ENCODE data around the gene TUBB3.
"Not testable (repeated sequence)": the region's sequence is repeated elsewhere in the genome, so short reads cannot be mapped to it uniquely, and the experiment has no call there.

TUBB3 gene

DNA sequence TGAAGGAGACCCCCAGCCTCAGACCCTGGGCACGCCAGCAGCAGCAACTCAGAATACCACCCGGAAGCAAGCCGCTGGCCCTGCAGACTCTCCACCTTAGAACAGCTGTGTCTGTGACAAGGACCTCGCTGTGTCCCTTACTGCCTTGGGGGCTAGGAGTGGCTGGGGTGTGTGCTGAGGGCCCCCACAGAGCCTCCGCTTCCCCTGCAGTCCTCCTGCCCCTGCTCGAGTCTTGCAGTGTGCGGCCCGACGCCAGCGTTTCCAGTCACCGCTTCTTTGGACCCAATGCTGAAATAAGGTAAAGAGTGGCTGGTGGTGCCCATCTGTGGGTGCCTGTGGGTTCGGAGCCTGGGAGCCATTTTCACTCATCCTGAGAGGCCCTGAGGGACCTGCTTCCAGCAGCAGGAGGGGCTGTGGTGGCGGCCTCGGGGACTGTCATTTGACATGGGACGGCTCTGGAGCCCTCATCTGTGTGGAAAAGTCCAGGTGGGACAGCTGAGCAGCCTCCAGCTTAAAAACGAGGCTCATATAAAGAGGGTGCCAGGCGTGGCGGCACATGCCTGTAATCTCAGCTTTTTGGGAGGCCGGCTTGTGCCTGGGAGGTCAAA is 19.1 kb upstream of the TUBB3 start:
- DNase-seq: peak; percentile 15

DNA sequence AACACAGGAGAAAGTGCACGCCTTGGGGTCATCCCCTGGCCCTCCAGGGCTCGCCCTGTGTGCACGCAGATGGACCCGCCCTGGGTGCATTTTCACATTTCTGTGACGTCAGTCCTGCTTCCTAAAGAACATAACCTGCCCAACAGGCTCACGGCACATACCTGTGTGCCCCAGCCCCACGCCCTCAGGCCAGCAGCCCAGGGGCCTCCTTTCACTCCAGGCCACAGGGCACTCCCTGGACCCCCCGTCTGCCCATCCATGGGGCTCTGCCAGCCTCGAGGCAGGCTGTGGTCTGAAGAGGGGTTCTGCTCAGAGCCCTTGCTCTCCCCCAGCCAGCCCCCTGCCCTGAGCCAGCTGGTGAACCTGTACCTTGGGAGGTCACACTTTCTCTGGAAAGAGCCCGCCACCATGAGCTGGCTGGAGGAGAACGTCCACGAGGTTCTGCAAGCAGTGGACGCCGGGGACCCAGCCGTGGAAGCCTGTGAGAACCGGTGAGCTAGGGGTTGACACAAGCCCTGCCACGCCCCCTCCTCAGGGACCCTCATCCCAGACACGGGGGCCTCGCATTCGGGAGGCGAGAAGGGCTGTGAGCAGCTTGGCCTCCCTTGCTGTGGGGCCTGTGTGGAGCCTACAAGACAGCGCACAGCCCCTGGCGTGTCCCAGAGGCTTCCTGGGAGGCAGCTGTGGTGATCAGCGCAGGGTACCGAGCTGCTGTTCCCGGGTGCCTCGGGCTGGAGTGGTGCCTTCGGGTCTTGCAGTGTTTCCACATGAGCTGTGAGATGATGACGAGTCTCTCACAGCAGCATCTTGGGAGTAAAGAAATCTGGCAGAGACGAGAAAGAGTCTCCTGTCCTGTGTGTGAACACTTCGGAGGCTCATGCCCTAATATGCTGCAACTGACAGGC is 18.3 kb upstream of the TUBB3 start:
- DNase-seq: no peak

DNA sequence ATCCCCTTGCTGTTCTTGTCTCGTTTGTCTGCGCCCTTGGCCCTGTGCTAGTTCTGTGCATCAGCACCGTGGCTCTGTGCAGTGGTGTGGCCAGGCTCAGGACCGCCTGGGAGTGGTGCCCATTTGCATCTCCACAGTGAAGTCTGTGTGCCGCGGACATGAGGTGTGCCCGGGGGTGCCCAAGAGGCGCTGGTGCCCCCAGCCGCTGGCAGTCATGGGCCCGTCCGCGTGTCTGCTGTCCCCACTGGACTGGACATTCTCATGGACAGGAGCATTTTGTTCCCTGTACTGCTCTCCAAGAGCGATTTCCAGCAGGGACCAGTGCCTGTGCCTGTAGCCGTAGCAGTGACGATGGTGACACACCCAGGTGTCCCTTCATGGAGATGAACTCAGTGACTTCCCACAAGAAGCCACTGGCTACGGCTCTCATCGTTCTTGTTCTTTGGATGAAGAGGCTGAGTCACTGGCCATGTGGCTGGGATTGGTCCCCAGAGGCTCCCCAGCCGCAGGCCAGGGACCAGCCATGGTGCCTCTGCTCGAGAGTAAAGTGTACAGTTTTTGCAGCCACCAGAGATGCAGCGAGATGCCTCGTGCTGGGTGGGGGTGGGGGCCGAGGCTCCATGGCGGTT is 17.5 kb upstream of the TUBB3 start:
- DNase-seq: peak; percentile 12

DNA sequence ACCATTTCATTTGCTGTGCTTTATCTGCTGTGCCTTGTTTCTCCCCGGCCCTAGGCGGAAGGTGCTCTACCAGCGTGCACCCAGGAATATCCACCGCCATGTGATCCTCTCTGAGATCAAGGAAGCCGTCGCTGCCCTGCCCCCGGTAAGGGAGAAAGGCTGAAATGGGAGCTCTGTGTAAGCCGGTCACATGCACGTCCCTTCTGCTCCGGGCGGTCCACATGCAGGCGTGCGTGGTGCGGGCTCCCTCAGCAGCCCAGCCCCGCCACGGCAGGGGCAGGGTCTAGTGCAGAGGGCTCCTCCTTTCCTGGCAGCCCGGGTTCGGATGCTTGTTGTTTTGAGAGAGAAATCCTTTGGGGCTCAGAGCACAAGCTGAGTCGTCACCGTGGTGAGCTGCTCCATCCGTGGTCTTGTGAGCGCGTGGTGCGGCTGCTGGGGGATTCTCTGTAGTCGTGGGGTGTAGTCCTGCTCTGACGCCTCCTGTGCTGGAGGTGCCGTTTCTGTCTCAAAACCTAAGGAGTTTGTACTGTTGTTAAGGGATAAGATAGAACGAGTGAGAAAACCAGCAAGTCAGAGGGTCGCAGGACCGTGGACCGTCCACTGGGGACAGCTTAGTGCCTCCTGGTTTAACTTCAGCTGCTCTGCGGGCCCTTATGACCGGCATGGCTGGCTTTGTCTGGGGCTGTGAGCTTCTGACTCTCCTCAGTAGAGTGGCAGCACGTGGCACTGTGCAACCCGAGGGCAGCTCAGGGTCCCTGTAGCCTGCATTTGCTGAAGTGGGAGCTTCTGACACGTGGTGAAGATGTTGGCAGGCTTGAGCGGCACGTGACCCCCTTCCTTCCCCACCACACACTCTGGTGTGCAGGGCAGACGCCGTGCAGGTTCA is 16.8 kb upstream of the TUBB3 start:
- DNase-seq: peak; percentile 13

DNA sequence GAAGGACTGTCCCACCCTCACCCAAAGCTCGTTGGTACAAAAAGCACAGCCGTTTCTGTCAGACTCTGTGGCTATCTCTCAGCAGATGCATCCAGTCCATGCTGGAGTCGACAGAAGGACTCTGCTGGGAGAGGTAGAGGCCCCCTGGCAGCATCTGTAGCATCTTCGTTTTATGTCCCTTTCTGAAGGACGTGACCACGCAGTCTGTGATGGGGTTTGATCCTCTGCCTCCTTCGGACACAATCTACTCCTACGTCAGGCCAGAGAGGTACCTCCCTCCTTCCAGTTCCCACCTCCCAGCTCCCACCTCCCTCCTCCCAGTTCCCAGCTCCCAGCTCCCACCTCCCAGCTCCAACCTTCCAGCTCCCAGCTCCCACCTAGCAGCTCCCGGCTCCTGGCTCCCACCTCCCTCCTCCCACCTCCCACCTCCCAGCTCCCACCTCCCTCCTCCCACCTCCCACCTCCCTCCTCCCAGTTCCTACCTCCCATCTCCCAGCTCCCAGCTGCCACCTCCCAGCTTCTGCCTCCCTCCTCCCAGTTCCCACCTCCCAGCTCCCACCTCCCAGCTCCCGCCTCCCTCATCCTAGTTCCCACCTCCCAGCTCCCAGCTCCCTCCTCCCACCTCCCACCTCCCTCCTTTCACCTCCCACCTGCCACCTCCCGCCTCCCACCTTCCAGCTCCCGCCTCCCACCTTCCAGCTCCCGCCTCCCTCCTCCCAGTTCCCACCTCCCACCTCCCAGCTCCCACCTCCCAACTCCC is 15.9 kb upstream of the TUBB3 start:
- peak; percentile 16 for DNase-seq

DNA sequence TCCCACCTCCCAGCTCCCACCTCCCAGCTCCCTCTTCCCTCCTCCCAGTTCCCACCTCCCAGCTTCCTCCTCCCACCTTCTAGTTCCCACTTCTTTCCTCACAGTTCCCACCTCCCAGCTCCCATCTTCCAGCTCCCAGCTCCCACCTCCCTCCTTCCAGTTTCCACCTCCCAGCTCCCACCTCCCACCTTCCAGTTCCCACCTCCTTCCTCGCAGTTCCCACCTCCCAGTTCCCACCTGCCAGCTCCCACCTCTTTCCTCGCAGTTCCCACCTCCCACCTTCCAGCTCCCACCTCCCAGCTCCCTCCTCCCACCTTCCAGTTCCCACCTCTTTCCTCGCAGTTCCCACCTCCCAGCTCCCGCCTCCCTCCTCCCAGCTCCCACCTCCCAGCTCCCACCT is 14.9 kb upstream of the TUBB3 start:
- peak; percentile 11 for DNase-seq

DNA sequence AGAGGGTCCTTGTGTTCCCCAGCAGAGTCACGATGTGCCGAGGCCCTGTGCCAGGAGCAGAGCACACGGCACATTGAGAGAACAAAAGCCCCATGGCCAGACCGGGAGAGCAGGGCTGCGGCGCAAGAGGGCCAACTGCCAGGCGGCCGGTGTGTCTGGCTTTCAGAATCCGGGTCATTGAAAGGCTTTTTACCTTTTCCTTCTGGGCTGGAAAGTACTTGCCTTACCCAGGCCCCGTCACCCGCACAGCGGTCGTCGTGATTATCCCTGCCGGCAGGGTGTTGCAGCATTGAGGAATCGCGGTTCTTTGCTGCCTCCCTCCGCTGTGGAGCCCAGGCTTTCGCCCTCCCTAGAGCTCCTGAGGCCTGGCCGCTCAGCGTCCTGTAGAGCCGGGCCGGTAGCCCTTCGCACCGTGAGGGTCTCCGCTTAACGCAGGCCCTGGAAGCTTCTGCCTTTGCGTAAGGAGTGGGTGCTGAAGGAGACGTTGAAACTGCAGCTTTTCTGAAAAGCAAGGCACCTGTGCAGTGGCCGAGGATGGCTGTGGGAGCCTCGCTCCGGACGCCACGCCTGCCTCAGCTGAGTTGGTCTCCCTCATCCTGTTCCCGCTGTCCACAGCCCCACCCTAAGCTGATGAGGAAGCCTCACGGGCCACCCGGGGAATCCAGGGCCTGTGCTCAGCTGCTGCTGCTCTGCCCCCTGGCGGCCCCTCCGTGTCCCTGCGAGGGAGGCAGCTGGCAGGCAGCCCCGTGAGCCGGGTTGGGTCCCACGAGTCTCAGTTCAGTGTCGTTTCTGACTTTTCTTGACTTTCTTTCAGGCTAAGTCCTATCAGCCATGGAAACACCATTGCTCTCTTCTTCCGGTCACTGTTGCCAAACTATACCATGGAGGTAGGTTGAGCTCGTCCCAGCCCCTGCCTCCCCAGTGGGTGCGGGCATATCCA is 13.1 kb upstream of the TUBB3 start:
- DNase-seq: peak; percentile 76

DNA sequence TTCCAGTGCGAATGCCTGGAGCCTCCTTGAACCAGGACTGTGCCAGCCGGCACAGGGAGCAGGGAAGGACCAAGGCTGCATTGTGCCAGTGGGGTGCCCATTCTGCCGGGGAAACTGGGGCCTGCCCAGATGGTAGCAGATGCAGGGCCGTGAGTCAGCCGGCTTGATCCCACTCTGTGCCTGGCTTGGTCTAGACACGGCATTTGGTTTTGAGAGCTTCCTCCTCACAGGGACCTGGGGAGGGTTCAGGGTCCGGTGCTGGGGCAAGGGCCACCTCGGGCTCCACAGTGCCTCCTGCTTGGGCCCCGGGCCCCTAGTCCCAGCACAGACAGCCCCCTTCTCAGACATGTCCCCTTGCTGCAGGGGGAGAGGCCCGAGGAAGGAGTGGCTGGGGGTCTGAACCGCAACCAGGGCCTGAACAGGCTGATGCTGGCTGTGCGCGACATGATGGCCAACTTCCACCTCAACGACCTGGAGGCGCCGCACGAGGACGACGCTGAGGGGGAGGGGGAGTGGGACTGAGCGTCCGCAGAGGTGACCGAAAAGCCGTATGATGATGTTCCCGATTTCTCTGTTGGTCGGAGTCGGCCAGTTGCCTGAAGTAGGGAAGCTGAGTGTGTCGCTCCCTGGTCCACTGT is 12.3 kb upstream of the TUBB3 start:
- no peak for DNase-seq

DNA sequence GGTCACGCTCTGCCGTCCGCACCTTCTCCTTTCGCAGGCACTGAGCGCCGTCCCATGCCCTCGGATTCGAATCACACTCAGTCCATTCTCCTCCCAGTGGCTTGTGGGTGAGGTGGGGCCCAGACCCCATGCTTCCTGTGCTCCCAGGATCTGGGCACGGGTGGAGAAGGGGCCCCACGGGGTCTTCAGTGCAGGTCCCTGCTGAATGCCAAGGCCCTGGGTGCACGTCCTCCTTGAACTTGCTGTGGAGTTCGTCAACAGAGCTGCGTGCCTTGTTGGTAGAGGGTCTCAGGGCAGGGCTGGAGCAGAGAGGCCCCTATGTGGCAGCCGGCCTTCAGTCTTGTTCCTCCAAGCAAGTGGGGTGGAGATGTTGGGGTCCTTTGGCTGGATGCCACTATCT is 11.8 kb upstream of the TUBB3 start:
- peak; percentile 22 for DNase-seq

DNA sequence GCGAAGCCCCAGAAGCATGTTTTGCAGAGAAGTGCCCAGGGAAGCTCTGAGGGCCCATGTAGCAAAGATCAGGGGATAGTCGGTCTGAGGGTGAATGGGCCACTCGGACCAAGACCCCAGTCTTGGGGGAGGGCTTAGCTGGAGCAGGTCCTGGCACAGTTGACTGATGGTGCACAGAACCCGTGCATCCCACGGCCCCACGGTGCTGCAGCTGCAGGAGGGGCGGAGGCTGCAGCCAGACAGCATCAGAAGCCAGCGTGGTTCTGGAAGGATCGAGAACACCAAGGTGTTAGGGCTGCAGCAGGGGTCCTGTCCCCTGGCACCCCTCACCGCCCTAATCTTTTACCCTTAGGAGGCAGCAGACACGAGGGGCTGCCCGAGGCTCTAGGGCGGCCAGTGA is 11.0 kb upstream of the TUBB3 start:
- peak; percentile 19 for DNase-seq

DNA sequence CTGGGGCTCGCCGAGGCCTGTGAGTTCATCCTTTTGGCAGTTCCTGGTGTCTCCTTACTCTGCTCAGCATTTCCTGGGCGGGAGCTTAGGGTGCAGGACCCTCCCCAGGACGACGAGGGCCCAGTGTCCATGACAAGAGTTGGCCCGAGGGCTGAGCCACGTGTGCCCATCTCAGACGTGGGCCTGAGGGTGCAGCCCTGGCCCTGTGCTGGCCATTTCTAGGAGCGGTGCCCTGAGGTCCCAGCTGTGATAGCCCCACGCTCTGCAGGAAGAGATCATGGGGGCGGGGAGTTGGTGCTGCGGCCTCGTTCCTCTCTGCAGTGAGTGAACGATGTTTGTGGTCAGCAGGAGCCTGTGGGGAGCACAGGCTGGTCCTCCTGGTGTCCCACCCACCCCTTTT is 10.5 kb upstream of the TUBB3 start:
- DNase-seq: no peak

DNA sequence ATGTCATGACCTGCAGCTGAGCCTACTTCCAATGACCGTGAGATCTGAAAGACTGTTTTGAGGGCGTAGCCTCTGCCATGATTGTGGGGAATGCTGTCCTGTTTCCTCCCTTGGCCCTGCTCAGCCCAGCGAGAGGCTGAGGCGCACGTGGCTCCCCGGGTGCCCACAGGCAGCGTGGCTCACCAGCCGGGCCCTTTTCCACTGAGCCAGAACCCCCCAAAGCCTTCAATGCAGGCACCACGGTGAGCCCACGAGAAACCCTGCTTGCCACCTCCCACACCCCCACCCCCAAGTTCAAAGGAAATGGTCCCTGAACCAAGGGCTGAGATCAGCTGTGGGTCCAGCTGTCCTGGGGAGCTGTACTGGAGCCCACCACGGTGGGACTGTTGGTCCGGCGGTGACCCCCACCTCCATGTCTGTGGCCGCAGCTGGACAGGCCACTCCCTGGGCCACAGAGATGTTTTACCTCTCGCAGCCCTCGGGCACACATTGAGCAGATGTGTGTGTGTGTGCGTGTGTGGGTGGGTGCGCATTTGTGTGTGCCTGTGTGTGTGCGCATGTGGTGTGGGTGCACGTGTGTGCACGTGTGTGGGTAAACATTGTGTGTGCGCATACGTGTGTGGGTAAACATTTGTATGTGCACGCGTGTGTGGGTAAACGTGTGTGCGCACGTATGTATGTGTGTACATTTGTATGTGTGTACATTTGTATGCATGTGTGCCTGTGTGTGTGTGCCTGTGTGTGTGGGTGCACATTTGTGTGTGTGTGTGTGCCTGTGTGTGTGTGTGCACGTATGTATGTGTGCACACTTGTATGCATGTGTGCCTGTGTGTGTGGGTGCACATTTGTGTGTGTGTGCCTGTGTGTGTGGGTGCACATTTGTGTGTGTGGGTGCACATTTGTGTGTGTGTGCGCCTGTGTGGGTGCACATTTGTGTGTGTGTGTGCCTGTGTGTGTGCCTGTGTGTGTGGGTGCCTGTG is 9.4 kb upstream of the TUBB3 start:
- DNase-seq: no peak

DNA sequence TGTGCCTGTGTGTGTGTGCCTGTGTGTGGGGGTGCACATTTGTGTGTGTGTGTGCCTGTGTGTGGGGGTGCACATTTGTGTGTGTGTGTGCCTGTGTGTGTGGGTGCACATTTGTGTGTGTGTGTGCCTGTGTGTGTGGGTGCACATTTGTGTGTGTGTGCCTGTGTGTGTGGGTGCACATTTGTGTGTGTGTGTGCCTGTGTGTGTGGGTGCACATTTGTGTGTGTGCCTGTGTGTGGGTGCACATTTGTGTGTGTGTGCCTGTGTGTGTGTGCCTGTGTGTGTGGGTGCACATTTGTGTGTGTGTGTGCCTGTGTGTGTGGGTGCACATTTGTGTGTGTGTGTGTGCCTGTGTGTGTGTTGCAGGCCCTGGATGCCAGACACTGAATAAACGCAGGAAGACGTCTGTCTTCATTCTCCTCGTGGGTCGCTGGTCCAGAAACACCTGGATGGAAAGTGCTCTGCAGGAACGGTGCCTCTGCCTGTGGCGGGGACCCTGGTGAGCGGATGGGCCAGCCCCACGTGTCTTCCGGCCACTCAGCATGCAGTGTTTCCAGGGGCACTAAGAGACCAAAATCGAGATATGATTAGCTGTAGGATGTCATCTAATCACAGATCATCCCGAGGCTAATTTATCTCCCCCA is 8.4 kb upstream of the TUBB3 start:
- not testable (repeated sequence) for DNase-seq

DNA sequence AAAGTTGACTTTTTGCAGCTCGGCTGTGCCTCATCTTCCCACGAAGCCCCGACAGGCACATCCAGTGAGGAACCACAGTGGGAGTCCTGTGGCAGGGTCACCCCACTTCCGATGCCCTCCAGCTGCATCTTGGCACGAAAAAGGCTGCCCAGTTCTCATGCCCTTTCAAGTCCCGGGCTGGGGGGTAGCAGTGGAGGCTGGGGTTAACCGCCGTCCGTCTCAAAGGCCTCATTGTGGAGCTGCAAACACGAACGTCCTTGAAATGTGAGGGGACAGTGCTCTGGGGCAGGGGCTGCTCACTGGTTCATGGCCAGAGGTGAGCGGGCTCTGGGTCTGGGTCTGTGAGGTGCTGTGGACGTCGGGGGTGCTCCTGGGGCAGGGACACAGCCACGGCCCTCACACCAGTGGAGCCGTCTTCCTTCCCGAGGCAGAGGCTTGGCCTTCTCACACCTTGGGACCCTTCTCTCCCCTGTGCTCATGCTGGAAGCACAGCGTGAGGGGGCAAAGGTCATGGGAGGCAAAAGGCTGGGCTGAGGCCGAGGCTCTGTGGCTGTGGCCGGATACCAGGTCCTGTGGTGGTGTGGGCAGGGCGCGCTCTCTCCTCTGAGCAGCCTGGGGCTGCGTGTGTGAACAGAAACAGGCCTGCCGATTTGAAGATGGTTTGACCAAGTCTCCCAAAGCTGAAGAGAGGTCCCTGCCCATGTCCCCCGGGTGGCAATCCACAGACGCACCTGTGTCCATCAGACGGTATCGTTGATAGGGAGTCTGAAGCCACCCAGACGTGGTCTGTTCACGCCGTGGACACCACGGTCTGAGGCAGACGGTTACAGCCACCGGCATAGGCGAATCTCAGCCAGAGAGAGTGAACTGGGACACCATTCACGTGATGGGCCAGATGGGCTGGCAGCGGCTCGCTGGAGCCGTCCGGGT is 7.6 kb upstream of the TUBB3 start:
- no peak for DNase-seq

DNA sequence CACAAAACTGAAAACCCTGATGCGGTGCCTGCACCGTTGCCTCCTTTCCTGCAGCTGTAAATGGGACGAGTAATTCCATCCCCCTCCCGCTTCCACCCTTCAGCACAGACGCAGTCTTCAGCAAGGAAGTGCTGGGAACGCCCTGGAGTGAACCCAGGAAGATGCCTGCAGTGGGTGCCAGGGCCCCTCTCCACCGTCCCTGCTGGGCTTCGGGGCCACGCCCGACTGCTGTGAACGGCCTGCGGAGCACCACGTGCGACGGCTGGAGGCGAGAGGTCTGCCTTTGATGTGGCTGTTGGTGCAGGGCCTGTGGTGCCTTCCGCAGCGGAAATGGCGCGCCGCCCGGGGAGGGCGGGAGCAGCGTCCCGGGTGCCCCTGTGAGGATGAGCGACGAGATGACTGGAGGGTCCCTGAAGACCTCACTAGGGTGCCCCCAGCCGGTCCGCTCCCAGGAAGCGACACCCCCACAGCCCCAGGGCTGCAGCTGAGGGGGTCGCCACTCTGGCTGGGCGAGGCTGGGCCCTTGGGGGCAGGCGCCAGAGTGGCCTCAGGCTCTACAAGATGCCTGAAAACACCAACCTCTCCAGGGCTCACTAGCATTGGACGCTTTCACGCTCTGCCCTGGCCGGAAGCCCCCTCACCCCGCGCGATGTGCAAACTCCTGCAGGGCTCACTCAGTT is 5.2 kb upstream of the TUBB3 start:
- peak; percentile 83 for DNase-seq

DNA sequence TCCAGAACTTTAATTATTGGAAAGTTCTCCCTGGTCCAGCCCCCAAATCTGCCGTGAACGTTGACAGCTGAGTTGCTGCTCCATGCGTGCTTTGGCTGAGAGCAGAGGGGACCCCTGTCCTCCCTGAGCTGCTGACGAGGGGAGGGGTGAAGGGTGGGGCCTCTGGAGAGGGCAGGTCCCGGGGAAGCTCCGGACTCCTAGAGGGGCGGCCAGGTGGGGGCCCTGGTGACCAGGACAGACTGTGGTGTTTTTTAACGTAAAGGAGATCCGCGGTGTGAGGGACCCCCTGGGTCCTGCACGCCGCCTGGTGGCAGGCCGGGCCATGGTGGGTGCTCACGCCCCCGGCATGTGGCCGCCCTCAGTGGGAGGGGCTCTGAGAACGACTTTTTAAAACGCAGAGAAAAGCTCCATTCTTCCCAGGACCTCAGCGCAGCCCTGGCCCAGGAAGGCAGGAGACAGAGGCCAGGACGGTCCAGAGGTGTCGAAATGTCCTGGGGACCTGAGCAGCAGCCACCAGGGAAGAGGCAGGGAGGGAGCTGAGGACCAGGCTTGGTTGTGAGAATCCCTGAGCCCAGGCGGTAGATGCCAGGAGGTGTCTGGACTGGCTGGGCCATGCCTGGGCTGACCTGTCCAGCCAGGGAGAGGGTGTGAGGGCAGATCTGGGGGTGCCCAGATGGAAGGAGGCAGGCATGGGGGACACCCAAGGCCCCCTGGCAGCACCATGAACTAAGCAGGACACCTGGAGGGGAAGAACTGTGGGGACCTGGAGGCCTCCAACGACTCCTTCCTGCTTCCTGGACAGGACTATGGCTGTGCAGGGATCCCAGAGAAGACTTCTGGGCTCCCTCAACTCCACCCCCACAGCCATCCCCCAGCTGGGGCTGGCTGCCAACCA is 4.4 kb upstream of the TUBB3 start, which contains the start of gene MC1R:
Gene MC1R, plus strand, starts transcription at position 410 of the 895 bp plus-strand sequence. Its CDS starts 397 bp downstream, at position 807.
- DNase-seq: no peak

Data from femur (tissue), 1 donor.